ENCODE measurements around the gene DHX32.

DNA sequence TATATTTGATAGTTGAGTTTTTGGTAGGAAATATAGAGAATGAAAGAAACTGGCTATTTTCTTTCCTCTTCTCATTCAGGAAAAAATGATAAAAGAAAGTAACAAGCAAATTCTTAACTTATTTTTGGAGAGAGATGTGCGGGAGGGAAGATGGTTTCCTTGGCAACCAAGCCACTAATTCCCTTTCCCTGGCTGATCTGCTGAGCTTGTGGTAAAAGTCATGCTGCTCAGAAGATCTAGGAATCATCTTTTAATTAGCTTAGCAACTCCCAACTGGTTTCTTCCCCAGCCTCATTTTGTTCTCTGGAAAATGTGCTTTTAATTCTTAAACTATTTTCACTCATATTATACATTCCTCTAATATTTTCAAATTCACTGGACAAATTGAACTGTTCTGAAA, 69.8 kb downstream of the DHX32 start:
- TF ChIP-seq, protein P1, sequence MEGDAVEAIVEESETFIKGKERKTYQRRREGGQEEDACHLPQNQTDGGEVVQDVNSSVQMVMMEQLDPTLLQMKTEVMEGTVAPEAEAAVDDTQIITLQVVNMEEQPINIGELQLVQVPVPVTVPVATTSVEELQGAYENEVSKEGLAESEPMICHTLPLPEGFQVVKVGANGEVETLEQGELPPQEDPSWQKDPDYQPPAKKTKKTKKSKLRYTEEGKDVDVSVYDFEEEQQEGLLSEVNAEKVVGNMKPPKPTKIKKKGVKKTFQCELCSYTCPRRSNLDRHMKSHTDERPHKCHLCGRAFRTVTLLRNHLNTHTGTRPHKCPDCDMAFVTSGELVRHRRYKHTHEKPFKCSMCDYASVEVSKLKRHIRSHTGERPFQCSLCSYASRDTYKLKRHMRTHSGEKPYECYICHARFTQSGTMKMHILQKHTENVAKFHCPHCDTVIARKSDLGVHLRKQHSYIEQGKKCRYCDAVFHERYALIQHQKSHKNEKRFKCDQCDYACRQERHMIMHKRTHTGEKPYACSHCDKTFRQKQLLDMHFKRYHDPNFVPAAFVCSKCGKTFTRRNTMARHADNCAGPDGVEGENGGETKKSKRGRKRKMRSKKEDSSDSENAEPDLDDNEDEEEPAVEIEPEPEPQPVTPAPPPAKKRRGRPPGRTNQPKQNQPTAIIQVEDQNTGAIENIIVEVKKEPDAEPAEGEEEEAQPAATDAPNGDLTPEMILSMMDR (IDR thresholded peaks at IDR 0.05) = no peak
- no peak for TF ChIP-seq POLR2A (IDR thresholded peaks at IDR 0.05)

All from uterus (tissue), 2 donors.